ENCODE data around the gene CYP2U1.

The CYP2U1 gene

GRCh38 chr4:107978716-107979451 lies 47.5 kb downstream of the CYP2U1 start:
- no peak for DNase-seq (ENCODE audit: low read depth in 2 of 2)

- no peak for DNase-seq (ENCODE audit: low read depth in 2 of 2)
Measured at GRCh38 chr4:107987916-107988762, 56.8 kb downstream of the CYP2U1 start.

GRCh38 chr4:107988763-107989035 lies 57.4 kb downstream of the CYP2U1 start:
- no peak for DNase-seq (ENCODE audit: low read depth in 2 of 2)

GRCh38 chr4:107989162-107989536 lies 57.8 kb downstream of the CYP2U1 start:
- DNase-seq (ENCODE audit: low read depth in 2 of 2) = no peak

GRCh38 chr4:107989537-107990386 lies 58.4 kb downstream of the CYP2U1 start, which contains the start of gene HADH:
TSS of gene HADH (plus strand) at chr4:107989889. CDS start at chr4:107989933, 44 bp downstream.
- peak; percentile 88 to 94 for DNase-seq (ENCODE audit: low read depth in 2 of 2)

- DNase-seq (ENCODE audit: low read depth in 2 of 2) = no peak
Measured at GRCh38 chr4:107991945-107992630, 60.7 kb downstream of the CYP2U1 start.

- DNase-seq (ENCODE audit: low read depth in 2 of 2) = no peak
Measured at GRCh38 chr4:107993969-107994368, 62.6 kb downstream of the CYP2U1 start.

GRCh38 chr4:107994894-107995293 lies 63.5 kb downstream of the CYP2U1 start:
- no peak for DNase-seq (ENCODE audit: low read depth in 2 of 2)

GRCh38 chr4:107996949-107997788 lies 65.8 kb downstream of the CYP2U1 start:
- DNase-seq (ENCODE audit: low read depth in 2 of 2) = no peak

GRCh38 chr4:107997794-107998193 lies 66.4 kb downstream of the CYP2U1 start:
- no peak for DNase-seq (ENCODE audit: low read depth in 2 of 2)

- no peak for DNase-seq (ENCODE audit: low read depth in 2 of 2)
Measured at GRCh38 chr4:107999932-108000539, 68.7 kb downstream of the CYP2U1 start.

GRCh38 chr4:108001540-108002135 lies 70.3 kb downstream of the CYP2U1 start:
- no peak for DNase-seq (ENCODE audit: low read depth in 2 of 2)
